ENCODE measurements around the gene HOXB13. TPM values are rescaled to one million over a fixed set of nuclear protein-coding genes. Genes with fewer than 3 reads are reported as not detected.

Gene HOXB13
- total RNA-seq, 6 experiments from 2014 or later = not detected

GRCh38 chr17:48751733-48752398, 23.3 kb upstream of the HOXB13 start:
- H3K4me3 Mint-ChIP-seq = no peak overlapping the region
- H3K27ac Mint-ChIP-seq = no peak overlapping the region
- H3K36me3 Mint-ChIP-seq (ENCODE audit: low read depth) = no peaks in the 10 kb centered on the region
- no peaks in the 10 kb centered on the region; the same call in 1 of the 2 replicates for H3K9me3 Mint-ChIP-seq
- no peak for TF ChIP-seq CTCF (IDR thresholded peaks at IDR 0.05)
- H3K4me1 Mint-ChIP-seq (ENCODE audit: low read depth) = peaks cover 30% of the 10 kb centered on the region
- peaks cover 73% of the 10 kb centered on the region for H3K27me3 Mint-ChIP-seq (ENCODE audit: insufficient read depth)
- no peak for DNase-seq

GRCh38 chr17:48751172-48751571, 22.6 kb upstream of the HOXB13 start:
- H3K4me1 Mint-ChIP-seq (ENCODE audit: low read depth) = peaks cover 24% of the 10 kb centered on the region
- peaks cover 78% of the 10 kb centered on the region for H3K27me3 Mint-ChIP-seq (ENCODE audit: insufficient read depth)
- DNase-seq = no peak
- no peaks in the 10 kb centered on the region; the same call in 1 of the 2 replicates for H3K9me3 Mint-ChIP-seq
- no peak overlapping the region for H3K27ac Mint-ChIP-seq
- no peak for TF ChIP-seq CTCF (IDR thresholded peaks at IDR 0.05)
- H3K4me3 Mint-ChIP-seq = no peak overlapping the region
- no peaks in the 10 kb centered on the region for H3K36me3 Mint-ChIP-seq (ENCODE audit: low read depth)

GRCh38 chr17:48749621-48750553, 21.3 kb upstream of the HOXB13 start:
- no peak for DNase-seq
- TF ChIP-seq CTCF (IDR thresholded peaks at IDR 0.05) = no peak
- Mint-ChIP-seq H3K4me1 (ENCODE audit: low read depth) (peaks cover 18% of the 10 kb centered on the region), H3K9me3 (no peaks in the 10 kb centered on the region; the same call in 1 of the 2 replicates), H3K27ac (no peak overlapping the region), H3K27me3 (ENCODE audit: insufficient read depth) (peaks cover 85% of the 10 kb centered on the region), H3K4me3 (no peak overlapping the region), H3K36me3 (ENCODE audit: low read depth) (no peaks in the 10 kb centered on the region)

GRCh38 chr17:48748718-48749566, 20.4 kb upstream of the HOXB13 start:
- Mint-ChIP-seq H3K9me3 (no peaks in the 10 kb centered on the region; the same call in 1 of the 2 replicates), H3K27ac (no peak overlapping the region), H3K36me3 (ENCODE audit: low read depth) (no peaks in the 10 kb centered on the region), H3K27me3 (ENCODE audit: insufficient read depth) (peaks cover 85% of the 10 kb centered on the region), H3K4me1 (ENCODE audit: low read depth) (peaks cover 12% of the 10 kb centered on the region), H3K4me3 (no peak overlapping the region)
- no peak for DNase-seq
- TF ChIP-seq CTCF (IDR thresholded peaks at IDR 0.05) = no peak
